GM21447 (cell line): Measurements from ENCODE around the gene ARHGEF1.
"Not testable (repeated sequence)": the region's sequence is repeated elsewhere in the genome, so short reads cannot be mapped to it uniquely, and the experiment has no call there.

Source experiments
- ATAC-seq: cut with Tn5 transposase; IDR thresholded peaks from one replicate; pipeline ENCODE4 v1.9.1; 2021; ENCODE audit not compliant: unreplicated experiment

ARHGEF1 gene

GRCh38 chr19:41904118-41904870 lies 21.3 kb downstream of the ARHGEF1 start:
- ATAC-seq, result no peak

GRCh38 chr19:41905273-41906002 lies 22.5 kb downstream of the ARHGEF1 start:
- ATAC-seq, result no peak

- no peak for ATAC-seq
Observed at GRCh38 chr19:41906271-41906670, 23.3 kb downstream of the ARHGEF1 start.

GRCh38 chr19:41906916-41907680 lies 24.1 kb downstream of the ARHGEF1 start:
- no peak for ATAC-seq

- no peak for ATAC-seq
Observed at GRCh38 chr19:41907994-41908615, 25.1 kb downstream of the ARHGEF1 start.

GRCh38 chr19:41908724-41909464 lies 25.9 kb downstream of the ARHGEF1 start:
- ATAC-seq, result no peak

GRCh38 chr19:41909706-41910105 lies 26.7 kb downstream of the ARHGEF1 start:
- no peak for ATAC-seq

- no peak for ATAC-seq
Observed at GRCh38 chr19:41910240-41910991, 27.4 kb downstream of the ARHGEF1 start.

GRCh38 chr19:41910992-41911888 lies 28.3 kb downstream of the ARHGEF1 start:
- no peak for ATAC-seq

GRCh38 chr19:41911889-41912731 lies 29.1 kb downstream of the ARHGEF1 start:
- no peak for ATAC-seq

- no peak for ATAC-seq
Observed at GRCh38 chr19:41912899-41913537, 30.0 kb downstream of the ARHGEF1 start.

GRCh38 chr19:41913538-41914423 lies 30.8 kb downstream of the ARHGEF1 start:
- ATAC-seq, result no peak

GRCh38 chr19:41914424-41914834 lies 31.4 kb downstream of the ARHGEF1 start:
- not testable (repeated sequence) for ATAC-seq

- no peak for ATAC-seq
Observed at GRCh38 chr19:41915021-41915775, 32.2 kb downstream of the ARHGEF1 start.

GRCh38 chr19:41915776-41916414 lies 32.9 kb downstream of the ARHGEF1 start:
- no peak for ATAC-seq
